OCI-LY3 (cell line): ENCODE data around the gene IGSF11.

ENCODE experiments used
- H2AFZ ChIP-seq: fragments of 200-600, 300-600 bp; shearing (Covaris generic); 2 replicates; pipeline ENCODE4 v1.6.0; 2014; ENCODE audit warnings: antibody characterized with exemption, low read depth, low read length
- H3K27ac ChIP-seq: fragments of 200-600, 300-600 bp; sonication (generic); 2 replicates; pipeline ENCODE4 v1.5.1; 2014; ENCODE audit warnings: mild to moderate bottlenecking, low read length, moderate library complexity, mixed read lengths
- H3K27me3 ChIP-seq: fragments of 200-600, 300-600 bp; sonication (generic); 2 replicates; pipeline ENCODE4 v1.6.1; 2014; ENCODE audit warnings: low read depth, low read length, mixed read lengths
- H3K36me3 ChIP-seq: fragments of 200-600, 300-600 bp; sonication (generic); replicated peaks from 2 replicates; pipeline ENCODE3; 2014; ENCODE audit warnings: low read depth, low read length, mixed read lengths
- H3K4me1 ChIP-seq: fragments of 300-600, 200-600 bp; sonication (generic); 2 replicates; pipeline ENCODE4 v1.6.1; 2014; ENCODE audit warnings: low read length, mixed read lengths
- H3K4me2 ChIP-seq: fragments of 200-600, 300-600 bp; sonication (generic); 2 replicates; pipeline ENCODE4 v1.6.1; 2014; ENCODE audit warnings: low read length, mixed read lengths
- H3K4me3 ChIP-seq: fragments of 300-600, 200-600 bp; sonication (generic); 2 replicates; pipeline ENCODE4 v1.5.1; 2014; ENCODE audit warnings: antibody characterized with exemption, mild to moderate bottlenecking, low read length, moderate library complexity
- H3K79me2 ChIP-seq: fragments of 300-600, 200-600 bp; shearing (Covaris generic); 2 replicates; pipeline ENCODE4 v1.6.1; 2014; ENCODE audit warnings: mild to moderate bottlenecking, low read length, mixed read lengths
- H3K9ac ChIP-seq: fragments of 300-600, 200-600 bp; shearing (Covaris generic); 2 replicates; pipeline ENCODE4 v1.6.0; 2014; ENCODE audit warnings: mild to moderate bottlenecking, low read length, moderate library complexity
- H3K9me3 ChIP-seq: fragments of 200-600, 300-600 bp; shearing (Covaris generic); 2 replicates; pipeline ENCODE4 v1.6.1; 2014; ENCODE audit warnings: low read length, mixed read lengths; ENCODE audit not compliant: insufficient read depth
- H4K20me1 ChIP-seq: fragments of 200-600, 300-600 bp; sonication (generic); 2 replicates; pipeline ENCODE4 v1.6.1; 2016; ENCODE audit warnings: low read length, mixed read lengths; ENCODE audit not compliant: insufficient read depth
- EZH2phosphoT487 ChIP-seq: fragments of 200-600 bp; shearing (Covaris generic); IDR thresholded peaks from 2 replicates; pipeline ENCODE4 v1.6.1; 2018; ENCODE audit warnings: antibody characterized with exemption, mixed run types, low read depth
- TF ChIP-seq, protein P1 (sequence below): fragments of 200-600, 300-600 bp; sonication (generic); IDR thresholded peaks from 2 replicates; pipeline ENCODE4 v1.5.1; 2014; ENCODE audit warnings: antibody characterized with exemption, low read length, low read depth

The IGSF11 gene

DNA sequence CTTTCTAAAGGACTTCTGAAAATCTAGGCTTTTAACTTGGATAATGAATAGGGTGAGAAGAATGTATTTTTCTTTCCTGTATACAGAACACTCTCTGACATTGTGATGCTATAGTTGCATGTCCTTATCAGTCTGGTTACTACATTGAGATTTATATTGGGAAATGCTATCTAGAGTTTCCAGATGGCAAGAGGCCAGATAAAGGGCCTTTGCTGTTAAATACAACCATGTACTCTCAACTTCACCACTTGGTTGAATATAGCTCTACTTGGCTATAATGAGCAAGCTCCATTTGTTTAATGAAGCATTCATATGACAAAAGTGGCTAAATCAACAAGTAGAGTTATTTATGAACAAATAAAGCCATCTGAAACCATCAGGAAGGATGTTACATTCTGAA is 91.0 kb downstream of the IGSF11 start:
- Histone ChIP-seq H3K79me2 (no peaks in the 10 kb centered on the region), H3K27me3 (no peaks in the 10 kb centered on the region), H2AFZ (no peak overlapping the region), H3K27ac (no peak overlapping the region), H3K9ac (no peak overlapping the region), H3K36me3 (no peaks in the 10 kb centered on the region), H3K9me3 (no peaks in the 10 kb centered on the region), H3K4me3 (no peak overlapping the region), H3K4me2 (no peak overlapping the region), H4K20me1 (no peaks in the 10 kb centered on the region), H3K4me1 (no peaks in the 10 kb centered on the region)
- TF ChIP-seq, protein P1, sequence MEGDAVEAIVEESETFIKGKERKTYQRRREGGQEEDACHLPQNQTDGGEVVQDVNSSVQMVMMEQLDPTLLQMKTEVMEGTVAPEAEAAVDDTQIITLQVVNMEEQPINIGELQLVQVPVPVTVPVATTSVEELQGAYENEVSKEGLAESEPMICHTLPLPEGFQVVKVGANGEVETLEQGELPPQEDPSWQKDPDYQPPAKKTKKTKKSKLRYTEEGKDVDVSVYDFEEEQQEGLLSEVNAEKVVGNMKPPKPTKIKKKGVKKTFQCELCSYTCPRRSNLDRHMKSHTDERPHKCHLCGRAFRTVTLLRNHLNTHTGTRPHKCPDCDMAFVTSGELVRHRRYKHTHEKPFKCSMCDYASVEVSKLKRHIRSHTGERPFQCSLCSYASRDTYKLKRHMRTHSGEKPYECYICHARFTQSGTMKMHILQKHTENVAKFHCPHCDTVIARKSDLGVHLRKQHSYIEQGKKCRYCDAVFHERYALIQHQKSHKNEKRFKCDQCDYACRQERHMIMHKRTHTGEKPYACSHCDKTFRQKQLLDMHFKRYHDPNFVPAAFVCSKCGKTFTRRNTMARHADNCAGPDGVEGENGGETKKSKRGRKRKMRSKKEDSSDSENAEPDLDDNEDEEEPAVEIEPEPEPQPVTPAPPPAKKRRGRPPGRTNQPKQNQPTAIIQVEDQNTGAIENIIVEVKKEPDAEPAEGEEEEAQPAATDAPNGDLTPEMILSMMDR, result no peak

DNA sequence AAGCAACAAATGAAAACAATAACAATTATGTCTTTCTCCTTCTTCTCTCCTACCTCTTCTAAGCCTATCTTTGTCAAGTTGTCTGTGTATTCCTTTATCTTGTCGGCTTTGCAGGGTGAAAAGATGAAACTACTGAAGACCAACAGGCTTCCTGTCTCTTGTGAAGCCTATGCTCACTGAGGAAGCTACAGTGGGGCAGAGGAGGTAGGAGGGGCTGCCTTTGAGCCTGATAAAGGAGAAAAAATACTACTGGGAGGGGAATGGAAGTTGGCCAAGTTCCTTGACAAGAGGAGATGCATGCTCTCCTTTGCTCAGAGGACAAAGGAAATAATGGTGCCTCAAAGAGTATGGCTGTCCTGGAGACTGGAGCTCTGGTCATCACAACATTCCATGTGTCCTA is 92.0 kb downstream of the IGSF11 start:
- no peaks in the 10 kb centered on the region for H3K79me2 ChIP-seq
- no peak overlapping the region for H2AFZ ChIP-seq
- no peaks in the 10 kb centered on the region for H3K4me1 ChIP-seq
- H3K36me3 ChIP-seq, result no peaks in the 10 kb centered on the region
- no peak overlapping the region for H3K9ac ChIP-seq
- no peaks in the 10 kb centered on the region for H3K9me3 ChIP-seq
- no peaks in the 10 kb centered on the region for H4K20me1 ChIP-seq
- TF ChIP-seq, protein P1, result no peak
- no peak for TF ChIP-seq EZH2phosphoT487
- H3K4me2 ChIP-seq, result no peak overlapping the region
- no peak overlapping the region for H3K4me3 ChIP-seq
- no peaks in the 10 kb centered on the region for H3K27me3 ChIP-seq
- no peak overlapping the region for H3K27ac ChIP-seq

DNA sequence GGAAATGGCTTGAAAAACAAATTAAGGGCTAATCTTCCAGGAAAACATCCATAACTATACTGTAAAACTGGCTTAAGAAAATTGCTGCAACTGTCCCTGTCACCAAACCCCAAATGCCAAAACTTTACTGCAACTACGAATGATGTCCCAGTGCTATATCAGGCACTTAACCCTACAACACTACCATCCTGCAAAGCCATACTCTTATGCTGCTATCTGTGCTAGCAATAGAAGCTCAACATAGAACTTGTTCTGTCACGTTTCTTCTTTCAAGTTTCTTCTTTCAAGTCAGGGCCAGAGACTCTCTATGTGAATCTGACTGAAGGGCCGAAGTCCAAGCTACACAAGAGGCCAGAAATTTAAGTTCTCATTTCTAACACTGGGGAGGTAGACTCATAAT is 92.5 kb downstream of the IGSF11 start:
- no peaks in the 10 kb centered on the region for H3K9me3 ChIP-seq
- H4K20me1 ChIP-seq, result no peaks in the 10 kb centered on the region
- H3K36me3 ChIP-seq, result no peaks in the 10 kb centered on the region
- H3K4me2 ChIP-seq, result no peak overlapping the region
- TF ChIP-seq, protein P1, result no peak
- TF ChIP-seq EZH2phosphoT487, result no peak
- no peak overlapping the region for H3K27ac ChIP-seq
- no peak overlapping the region for H3K4me3 ChIP-seq
- H2AFZ ChIP-seq, result no peak overlapping the region
- H3K27me3 ChIP-seq, result no peaks in the 10 kb centered on the region
- H3K9ac ChIP-seq, result no peak overlapping the region
- H3K4me1 ChIP-seq, result no peaks in the 10 kb centered on the region
- no peaks in the 10 kb centered on the region for H3K79me2 ChIP-seq

DNA sequence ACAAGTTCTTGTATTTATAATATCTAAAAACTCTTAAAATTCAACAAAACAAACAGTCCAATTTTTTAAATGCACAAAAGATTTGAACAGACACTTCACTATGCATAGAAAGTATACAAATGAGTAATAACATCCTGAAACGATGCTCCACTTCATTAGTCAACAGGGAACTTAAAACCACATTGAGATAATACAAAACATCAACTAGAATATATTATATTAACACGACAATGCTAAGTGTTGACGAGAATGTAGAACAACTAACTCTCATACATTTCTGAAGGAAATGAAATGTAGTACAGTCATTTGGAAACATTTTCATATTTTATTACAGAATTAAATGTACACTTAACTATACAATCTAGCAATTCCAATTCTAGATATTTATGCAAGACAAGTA is 93.4 kb downstream of the IGSF11 start:
- no peaks in the 10 kb centered on the region for H4K20me1 ChIP-seq
- no peaks in the 10 kb centered on the region for H3K36me3 ChIP-seq
- H3K4me3 ChIP-seq, result no peak overlapping the region
- no peak overlapping the region for H3K27ac ChIP-seq
- TF ChIP-seq EZH2phosphoT487, result no peak
- TF ChIP-seq, protein P1, result no peak
- H3K9ac ChIP-seq, result no peak overlapping the region
- no peaks in the 10 kb centered on the region for H3K4me1 ChIP-seq
- no peaks in the 10 kb centered on the region for H3K27me3 ChIP-seq
- no peak overlapping the region for H3K4me2 ChIP-seq
- no peak overlapping the region for H2AFZ ChIP-seq
- H3K79me2 ChIP-seq, result no peaks in the 10 kb centered on the region
- H3K9me3 ChIP-seq, result no peaks in the 10 kb centered on the region
